ENCODE measurements around the gene KCNF1. TPM values are rescaled to one million over a fixed set of nuclear protein-coding genes. Genes with fewer than 3 reads are reported as not detected.

KCNF1 gene
- total RNA-seq, 1 donor from 2014 or later, result 7.7 TPM

GRCh38 chr2:10919771-10920621, 8.3 kb downstream of the KCNF1 start:
- H3K27ac Mint-ChIP-seq (ENCODE audit: unreplicated experiment), result no peak overlapping the region
- peaks cover 4% of the 10 kb centered on the region for H3K4me1 Mint-ChIP-seq (ENCODE audit: low read depth, unreplicated experiment)
- H3K4me3 Mint-ChIP-seq (ENCODE audit: unreplicated experiment), result no peak overlapping the region

DNA sequence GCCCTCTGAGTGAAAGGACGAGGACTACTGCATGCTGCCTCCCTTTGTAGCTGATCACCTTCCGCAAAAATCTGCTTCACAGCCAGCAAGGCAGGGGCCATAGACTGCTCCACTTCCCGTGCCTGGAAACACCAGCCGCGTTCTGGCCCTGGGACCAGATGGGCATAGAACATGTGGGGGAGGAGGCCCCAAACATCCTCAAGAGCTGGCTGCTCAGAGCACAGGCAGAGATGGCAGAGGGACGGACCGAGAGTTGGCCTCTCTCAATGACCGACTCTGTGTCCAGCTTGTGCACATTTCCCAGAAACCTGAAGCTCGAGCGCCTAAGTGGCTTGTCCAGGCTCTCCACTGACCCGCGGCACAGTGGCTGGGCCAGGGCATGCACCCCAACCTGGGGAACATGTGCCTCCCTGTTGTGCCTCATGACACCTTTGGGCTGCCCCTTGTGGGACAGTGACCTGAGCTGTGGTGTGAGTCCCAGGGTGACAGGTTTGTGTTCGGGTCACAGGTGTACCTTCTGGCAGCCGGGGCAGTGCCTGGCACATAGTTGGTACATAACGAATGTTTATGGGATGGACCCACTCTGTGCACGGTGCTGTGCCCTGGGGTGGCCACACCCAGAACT, 9.1 kb downstream of the KCNF1 start:
- Mint-ChIP-seq H3K9me3 (ENCODE audit: unreplicated experiment) (peaks cover 8% of the 10 kb centered on the region), H3K27me3 (ENCODE audit: unreplicated experiment) (peaks cover 4% of the 10 kb centered on the region)

More at GRCh38 chr2:10919771-10920621, 8.3 kb downstream of the KCNF1 start:
- no peak for TF ChIP-seq CTCF (IDR thresholded peaks at IDR 0.05; ENCODE audit: partially characterized antibody, unreplicated experiment)
- DNase-seq, result no peak
- Mint-ChIP-seq H3K36me3 (ENCODE audit: unreplicated experiment) (peaks cover 19% of the 10 kb centered on the region), H3K9me3 (ENCODE audit: unreplicated experiment) (peaks cover 6% of the 10 kb centered on the region), H3K27me3 (ENCODE audit: unreplicated experiment) (peaks cover 4% of the 10 kb centered on the region)

DNA sequence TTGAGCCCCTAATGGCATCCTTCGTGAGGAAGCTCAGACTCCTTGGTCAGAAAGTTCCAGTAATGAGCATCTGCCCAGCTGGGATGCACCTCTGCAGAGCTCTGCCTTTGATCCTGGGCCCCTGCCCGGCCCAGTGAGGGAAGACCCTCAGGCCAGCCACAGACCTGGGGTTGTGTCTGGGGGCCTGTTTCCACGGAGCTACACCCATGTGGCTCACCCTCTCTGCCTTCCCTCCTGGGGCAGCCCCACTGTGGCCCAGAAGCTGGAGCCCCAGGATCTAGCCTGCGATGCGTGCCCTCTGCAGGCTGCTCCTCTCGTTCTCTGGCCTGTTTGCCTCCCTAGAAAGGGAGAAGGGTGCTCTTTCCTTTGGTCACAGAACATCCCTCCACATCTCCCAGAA, 9.8 kb downstream of the KCNF1 start:
- no peak overlapping the region for H3K27ac Mint-ChIP-seq (ENCODE audit: unreplicated experiment)
- no peak overlapping the region for H3K4me3 Mint-ChIP-seq (ENCODE audit: unreplicated experiment)
- peaks cover 4% of the 10 kb centered on the region for H3K4me1 Mint-ChIP-seq (ENCODE audit: low read depth, unreplicated experiment)
- peaks cover 4% of the 10 kb centered on the region for H3K27me3 Mint-ChIP-seq (ENCODE audit: unreplicated experiment)
- TF ChIP-seq CTCF (IDR thresholded peaks at IDR 0.05; ENCODE audit: partially characterized antibody, unreplicated experiment), result no peak
- peaks cover 19% of the 10 kb centered on the region for H3K36me3 Mint-ChIP-seq (ENCODE audit: unreplicated experiment)
- no peak for DNase-seq
- peaks cover 8% of the 10 kb centered on the region for H3K9me3 Mint-ChIP-seq (ENCODE audit: unreplicated experiment)

More for the DNA sequence above, 9.1 kb downstream of the KCNF1 start:
- no peak overlapping the region for H3K27ac Mint-ChIP-seq (ENCODE audit: unreplicated experiment)
- peaks cover 4% of the 10 kb centered on the region for H3K4me1 Mint-ChIP-seq (ENCODE audit: low read depth, unreplicated experiment)
- TF ChIP-seq CTCF (IDR thresholded peaks at IDR 0.05; ENCODE audit: partially characterized antibody, unreplicated experiment), result no peak
- H3K4me3 Mint-ChIP-seq (ENCODE audit: unreplicated experiment), result no peak overlapping the region
- H3K36me3 Mint-ChIP-seq (ENCODE audit: unreplicated experiment), result peaks cover 19% of the 10 kb centered on the region
- no peak for DNase-seq

GRCh38 chr2:10922307-10923007, 10.7 kb downstream of the KCNF1 start:
- peaks cover 4% of the 10 kb centered on the region for H3K4me1 Mint-ChIP-seq (ENCODE audit: low read depth, unreplicated experiment)
- peaks cover 10% of the 10 kb centered on the region for H3K36me3 Mint-ChIP-seq (ENCODE audit: unreplicated experiment)
- DNase-seq, result no peak
- no peak overlapping the region for H3K27ac Mint-ChIP-seq (ENCODE audit: unreplicated experiment)
- H3K27me3 Mint-ChIP-seq (ENCODE audit: unreplicated experiment), result peaks cover 4% of the 10 kb centered on the region
- no peak for TF ChIP-seq CTCF (IDR thresholded peaks at IDR 0.05; ENCODE audit: partially characterized antibody, unreplicated experiment)
- H3K4me3 Mint-ChIP-seq (ENCODE audit: unreplicated experiment), result no peak overlapping the region
- peaks cover 8% of the 10 kb centered on the region for H3K9me3 Mint-ChIP-seq (ENCODE audit: unreplicated experiment)

Measured in glutamatergic neuron (in vitro differentiated cells).